GM19468 (cell line): Measurements from ENCODE around the gene APOM.

Source experiments
- ATAC-seq: cut with Tn5 transposase; IDR thresholded peaks from one replicate; pipeline ENCODE4 v1.9.1; 2021; ENCODE audit warnings: mild to moderate bottlenecking, moderate library complexity, moderate number of reproducible peaks; ENCODE audit not compliant: unreplicated experiment; ENCODE audit errors: extremely low read depth

APOM gene

GRCh38 chr6:31655349-31656237, at the start of gene APOM:
Gene APOM, plus strand, starts transcription at chr6:31655894. Its CDS starts 73 bp downstream, at chr6:31655967.
- ATAC-seq = no peak

- ATAC-seq = no peak
Observed at GRCh38 chr6:31607317-31607716, 48.4 kb upstream of the APOM start.

DNA sequence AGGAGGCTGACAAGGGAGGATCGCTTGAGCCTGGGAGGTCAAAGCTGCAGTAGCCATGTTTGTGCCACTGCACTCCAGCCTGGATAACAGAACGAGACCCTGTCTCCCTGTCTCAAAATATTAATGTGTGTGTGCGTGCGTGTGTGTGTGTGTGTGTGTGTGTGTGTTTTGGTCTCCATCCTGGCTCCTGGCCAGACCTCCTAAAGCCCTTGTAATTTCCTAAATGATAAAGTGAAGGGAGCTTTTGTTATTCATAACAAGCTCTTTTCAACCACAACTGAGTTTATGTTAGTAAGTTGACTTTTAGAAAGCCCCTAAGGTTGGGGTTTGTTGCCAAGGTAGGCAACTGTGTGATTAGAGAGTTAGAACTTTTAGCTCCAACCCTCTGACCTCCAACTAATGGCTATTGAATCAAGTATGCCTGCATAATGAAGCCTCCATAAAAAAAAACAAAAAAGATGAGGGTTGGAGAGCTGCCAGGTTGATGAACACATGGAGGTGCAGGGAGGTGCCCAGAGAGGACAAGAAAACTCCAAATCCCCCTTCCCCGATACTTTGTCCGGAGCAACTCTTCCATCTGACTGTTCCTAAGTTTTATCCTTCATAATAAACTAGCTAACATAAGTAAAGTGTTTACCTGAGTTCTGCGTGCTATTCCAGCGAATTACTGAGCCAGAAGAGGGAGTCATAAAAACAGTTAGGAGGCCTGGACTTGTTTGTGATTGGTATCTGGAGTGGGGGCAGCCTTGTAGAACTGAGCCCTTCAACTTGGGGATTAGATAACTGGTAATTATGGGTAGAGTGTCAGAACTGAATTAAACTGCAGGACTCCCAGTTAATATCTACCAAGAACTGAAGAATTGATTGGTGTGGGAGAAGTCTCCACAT, 45.9 kb upstream of the APOM start:
- ATAC-seq = no peak

GRCh38 chr6:31610968-31611367, 44.7 kb upstream of the APOM start:
- ATAC-seq = no peak

GRCh38 chr6:31614075-31614619, 41.5 kb upstream of the APOM start:
- no peak for ATAC-seq

GRCh38 chr6:31614684-31615578, 40.8 kb upstream of the APOM start, which contains the start of gene AIF1:
Gene AIF1, plus strand, starts transcription at chr6:31615234. Its CDS starts 96 bp downstream, at chr6:31615330.
- no peak for ATAC-seq

- ATAC-seq = no peak
Observed at GRCh38 chr6:31615748-31616147, 39.9 kb upstream of the APOM start.

- ATAC-seq = no peak
Observed at GRCh38 chr6:31617010-31617409, 38.7 kb upstream of the APOM start.

- ATAC-seq = peak; percentile 77
Observed at GRCh38 chr6:31619805-31620585, 35.7 kb upstream of the APOM start.

GRCh38 chr6:31620586-31621319, 34.9 kb upstream of the APOM start, which contains the start of gene PRRC2A:
Gene PRRC2A, plus strand, starts transcription at chr6:31620715. Its CDS starts 2,075 bp downstream, at chr6:31622790.
- no peak for ATAC-seq

DNA sequence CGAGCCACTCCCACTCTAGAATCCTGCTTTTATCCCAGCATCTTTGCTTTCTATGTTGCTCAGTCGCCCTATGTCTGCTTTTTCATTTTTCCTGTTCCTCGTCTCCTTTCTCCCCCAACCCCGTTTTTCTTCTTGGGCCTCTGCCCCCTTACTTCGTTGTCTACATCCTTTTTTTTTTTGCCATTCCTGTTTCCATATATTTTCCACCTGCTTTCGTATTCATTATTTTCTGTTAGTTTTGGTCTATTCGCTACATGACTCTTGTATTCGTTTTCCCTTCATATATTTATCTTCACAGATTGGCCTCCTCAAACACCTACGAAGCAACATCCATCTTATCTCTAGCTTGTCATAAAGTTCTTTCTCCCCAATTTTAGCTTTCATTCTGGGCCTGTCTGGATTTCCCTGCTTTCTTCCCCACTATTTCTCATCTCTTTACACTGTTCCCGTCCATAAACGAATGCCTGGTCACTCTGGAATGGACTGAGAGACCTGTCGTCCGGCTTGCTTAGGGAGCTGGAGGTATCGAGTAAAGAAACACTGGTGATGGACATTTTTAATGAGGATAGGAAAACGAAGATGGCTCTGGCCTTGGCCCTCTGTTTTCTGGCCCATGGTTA, 34.3 kb upstream of the APOM start:
- ATAC-seq = no peak

GRCh38 chr6:31621991-31622390, 33.7 kb upstream of the APOM start:
- no peak for ATAC-seq

GRCh38 chr6:31622684-31623091, 33.0 kb upstream of the APOM start:
- ATAC-seq = no peak

DNA sequence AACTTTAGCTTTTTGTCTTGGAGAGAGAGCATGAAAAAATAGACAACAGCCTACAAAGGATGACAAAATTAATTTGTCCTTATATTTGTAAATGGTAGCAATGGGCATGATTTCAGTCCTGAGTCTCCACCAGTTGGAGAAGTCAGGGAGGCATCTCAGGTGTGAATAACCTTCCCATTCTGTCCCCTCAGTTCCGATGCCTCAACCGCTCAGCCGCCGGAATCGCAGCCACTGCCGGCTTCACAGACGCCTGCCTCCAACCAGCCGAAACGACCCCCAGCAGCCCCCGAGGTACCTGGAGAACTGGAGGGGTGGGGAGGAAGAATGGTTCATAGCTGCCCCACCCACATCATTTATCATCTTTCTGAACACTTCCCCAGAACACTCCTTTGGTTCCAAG, 31.6 kb upstream of the APOM start:
- no peak for ATAC-seq

DNA sequence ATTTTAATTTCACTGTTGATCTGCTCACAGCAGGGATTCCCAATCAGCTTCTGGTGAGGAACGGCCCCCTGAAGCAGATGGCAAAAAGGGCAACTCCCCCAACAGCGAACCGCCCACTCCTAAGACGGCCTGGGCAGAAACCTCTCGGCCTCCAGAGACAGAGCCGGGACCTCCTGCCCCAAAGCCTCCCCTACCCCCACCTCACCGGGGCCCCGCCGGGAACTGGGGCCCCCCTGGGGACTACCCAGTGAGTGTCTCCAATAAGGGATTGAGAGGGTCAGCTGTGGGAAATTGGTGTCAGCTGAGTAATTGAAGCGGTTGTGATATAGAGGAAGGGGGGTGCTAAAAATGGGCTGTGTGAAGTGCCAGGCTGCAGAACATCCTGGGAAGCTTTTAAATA, 28.7 kb upstream of the APOM start:
- ATAC-seq = no peak

GRCh38 chr6:31627690-31628287, 27.9 kb upstream of the APOM start:
- no peak for ATAC-seq

GRCh38 chr6:31629014-31629413, 26.7 kb upstream of the APOM start:
- no peak for ATAC-seq
